Activated B cell treated with CpG ODN at 0.5 μM for 24 hours (primary cell): Measurements from ENCODE around the gene IL20. TPM values are rescaled to one million over a fixed set of nuclear protein-coding genes. Genes with fewer than 3 reads are reported as not detected.

ENCODE experiments used
- ATAC-seq: fragments of 200-7000 bp; cut with Tn5 transposase; one replicate; pipeline ENCODE4 v1.10.0; 2021; ENCODE audit warnings: low read depth, mild to moderate bottlenecking, moderate library complexity
- CTCF ChIA-PET: fragments of 350-600 bp; sonication (Branson Sonifier 250); formaldehyde crosslinking; loops from one replicate; lab custom pipeline; 2021; ENCODE audit warnings: antibody characterized with exemption; lab: Charles Lee
- POLR2A ChIA-PET: fragments of 350-600 bp; sonication (Branson Sonifier 250); formaldehyde crosslinking; loops from one replicate; lab custom pipeline; 2021; ENCODE audit warnings: antibody characterized with exemption; lab: Charles Lee
- DNase-seq: peaks from one replicate; pipeline ENCODE4 v3.0.0; 2022
- H3K27ac Mint-ChIP-seq: one replicate; pipeline ENCODE4 v1.8.0; 2020; ENCODE audit warnings: mixed read lengths
- H3K27me3 Mint-ChIP-seq: one replicate; pipeline ENCODE4 v1.8.0; 2021; ENCODE audit warnings: mixed read lengths
- H3K36me3 Mint-ChIP-seq: one replicate; pipeline ENCODE4 v1.8.0; 2021; ENCODE audit warnings: low read depth, mixed read lengths
- H3K4me1 Mint-ChIP-seq: one replicate; pipeline ENCODE4 v1.8.0; 2021; ENCODE audit warnings: mixed read lengths
- H3K4me3 Mint-ChIP-seq: one replicate; pipeline ENCODE4 v1.8.0; 2020; ENCODE audit warnings: mild to moderate bottlenecking, mixed read lengths
- H3K9me3 Mint-ChIP-seq: one replicate; pipeline ENCODE4 v1.8.0; 2020; ENCODE audit warnings: mixed read lengths
- intact Hi-C: fragments of 100-400 bp; cut with micrococcal nuclease; formaldehyde crosslinking; loops from one replicate; pipeline ENCODE4 v1.15.1; 2024
- total RNA-seq: library from RNA; stranded (reverse); gene quantifications from 2 replicates; pipeline ENCODE4 v1.2.3, GENCODE V29; 2022
- TF ChIP-seq, protein P1 (sequence below): fragments of 200-600 bp; IDR thresholded peaks from one replicate; pipeline ENCODE4 v1.8.0; 2022; ENCODE audit warnings: antibody characterized with exemption, mild to moderate bottlenecking

The IL20 gene
- total RNA-seq, 1 donor from 2014 or later, result not detected

- ATAC-seq (no peak), DNase-seq (no peak)
- POLR2A ChIA-PET, result interaction anchor here (0.8 to 12.0 kb wide), 4 partner anchors 8 to 15 kb away, joined by 3 to 267 read pairs (median 6); no protein-coding TSS in a partner anchor
- Mint-ChIP-seq H3K4me3 (no peak overlapping the region), H3K27ac (no peak overlapping the region), H3K27me3 (no peaks in the 10 kb centered on the region), H3K4me1 (peaks cover 97% of the 10 kb centered on the region), H3K9me3 (no peaks in the 10 kb centered on the region), H3K36me3 (peaks cover 87% of the 10 kb centered on the region)
- CTCF ChIA-PET, result interaction anchor here (0.6 to 9.7 kb wide), 7 partner anchors 10 to 252 kb away, joined by 3 to 383 read pairs (median 5); no protein-coding TSS in a partner anchor
- intact Hi-C loops, result no loop called here
- TF ChIP-seq, protein P1, sequence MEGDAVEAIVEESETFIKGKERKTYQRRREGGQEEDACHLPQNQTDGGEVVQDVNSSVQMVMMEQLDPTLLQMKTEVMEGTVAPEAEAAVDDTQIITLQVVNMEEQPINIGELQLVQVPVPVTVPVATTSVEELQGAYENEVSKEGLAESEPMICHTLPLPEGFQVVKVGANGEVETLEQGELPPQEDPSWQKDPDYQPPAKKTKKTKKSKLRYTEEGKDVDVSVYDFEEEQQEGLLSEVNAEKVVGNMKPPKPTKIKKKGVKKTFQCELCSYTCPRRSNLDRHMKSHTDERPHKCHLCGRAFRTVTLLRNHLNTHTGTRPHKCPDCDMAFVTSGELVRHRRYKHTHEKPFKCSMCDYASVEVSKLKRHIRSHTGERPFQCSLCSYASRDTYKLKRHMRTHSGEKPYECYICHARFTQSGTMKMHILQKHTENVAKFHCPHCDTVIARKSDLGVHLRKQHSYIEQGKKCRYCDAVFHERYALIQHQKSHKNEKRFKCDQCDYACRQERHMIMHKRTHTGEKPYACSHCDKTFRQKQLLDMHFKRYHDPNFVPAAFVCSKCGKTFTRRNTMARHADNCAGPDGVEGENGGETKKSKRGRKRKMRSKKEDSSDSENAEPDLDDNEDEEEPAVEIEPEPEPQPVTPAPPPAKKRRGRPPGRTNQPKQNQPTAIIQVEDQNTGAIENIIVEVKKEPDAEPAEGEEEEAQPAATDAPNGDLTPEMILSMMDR, result no peak
Measured at GRCh38 chr1:206915030-206915735, 49.8 kb downstream of the IL20 start.

DNA sequence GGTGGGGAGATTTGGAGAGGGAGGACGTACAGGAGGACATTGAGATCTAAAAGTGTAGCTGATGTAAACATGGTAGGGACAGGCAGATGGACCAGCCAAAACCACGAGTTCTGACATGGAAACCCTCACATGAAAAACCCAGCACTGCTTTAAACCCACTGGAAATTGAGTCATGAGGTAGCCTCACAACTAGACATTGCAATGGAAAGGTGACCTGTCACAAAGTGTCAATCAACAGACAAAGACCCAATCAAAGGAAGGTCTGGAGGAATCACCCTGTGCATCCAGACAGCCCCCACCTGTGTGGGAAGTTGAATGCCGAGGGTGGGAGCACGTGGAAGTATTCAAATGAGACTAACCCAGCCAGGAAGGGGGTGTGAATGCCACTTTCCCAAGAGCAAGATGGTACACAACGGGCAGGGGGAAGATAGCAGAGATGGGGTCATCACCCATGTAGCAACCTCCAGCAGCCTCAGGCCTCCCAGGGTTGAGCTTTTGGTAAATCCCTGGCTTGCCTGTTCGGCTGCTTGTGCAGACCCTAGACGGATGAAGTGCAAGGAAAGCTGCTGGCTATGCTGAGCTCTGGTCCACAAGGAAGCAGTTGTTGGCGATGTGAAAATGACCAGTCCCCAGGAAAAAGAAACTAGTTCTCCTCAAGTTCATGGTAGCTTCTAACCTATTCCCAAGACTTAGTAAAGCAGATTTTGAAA, 50.7 kb downstream of the IL20 start:
- no peak overlapping the region for H3K27ac Mint-ChIP-seq
- ChIA-PET POLR2A (interaction anchor here (0.5 to 12.0 kb wide), 5 partner anchors 9 to 1630 kb away, joined by 4 to 267 read pairs (median 4); no protein-coding TSS in a partner anchor), CTCF (interaction anchor here (0.6 to 9.7 kb wide), 10 partner anchors 11 to 284 kb away, joined by 3 to 383 read pairs (median 4); no protein-coding TSS in a partner anchor)
- H3K27me3 Mint-ChIP-seq, result no peaks in the 10 kb centered on the region
- H3K4me1 Mint-ChIP-seq, result peaks cover 87% of the 10 kb centered on the region
- H3K9me3 Mint-ChIP-seq, result no peaks in the 10 kb centered on the region
- no peak overlapping the region for H3K4me3 Mint-ChIP-seq
- ATAC-seq (no peak), DNase-seq (no peak)
- H3K36me3 Mint-ChIP-seq, result peaks cover 87% of the 10 kb centered on the region
- TF ChIP-seq, protein P1, result no peak
- intact Hi-C loops, result no loop called here

GRCh38 chr1:206918076-206918475, 52.7 kb downstream of the IL20 start:
- no peak for ATAC-seq
- no peak for DNase-seq
- ChIA-PET CTCF (interaction anchor here (0.7 to 9.7 kb wide), 5 partner anchors 9 to 183 kb away, joined by 3 to 383 read pairs (median 4); no protein-coding TSS in a partner anchor), POLR2A (interaction anchor here (1.0 to 12.0 kb wide), 5 partner anchors 9 to 494 kb away, joined by 3 to 267 read pairs (median 8); no protein-coding TSS in a partner anchor)
- Mint-ChIP-seq H3K4me3 (no peak overlapping the region), H3K27me3 (no peaks in the 10 kb centered on the region), H3K36me3 (peaks cover 72% of the 10 kb centered on the region), H3K27ac (no peak overlapping the region), H3K4me1 (peaks cover 68% of the 10 kb centered on the region), H3K9me3 (no peaks in the 10 kb centered on the region)
- TF ChIP-seq, protein P1, result no peak
- intact Hi-C loops, result no loop called here

Other genes with a start within 250 kb of the IL20 start
- gene DYRK3, start 230.1 kb upstream of the IL20 start, total RNA-seq, result 0.33 and 0.37 TPM in 2 replicates
- gene MAPKAPK2, start 180.7 kb upstream of the IL20 start, total RNA-seq, result 71.2 and 72.1 TPM in 2 replicates
- gene IL19, start 94.8 kb upstream of the IL20 start, total RNA-seq, result not detected in 2 replicates
- 2.8 and 3.4 TPM in 2 replicates for gene IL10, start 93.1 kb upstream of the IL20 start, total RNA-seq
- not detected in 2 replicates for gene IL24, start 31.8 kb downstream of the IL20 start, total RNA-seq
- gene FCMR, start 56.3 kb downstream of the IL20 start, total RNA-seq, result 134 and 146 TPM in 2 replicates
- gene PIGR, start 80.8 kb downstream of the IL20 start, total RNA-seq, result 0.49 and 1.00 TPM in 2 replicates
- gene FCAMR, start 104.8 kb downstream of the IL20 start, total RNA-seq, result not detected in 2 replicates
- 0.09 TPM in 1 of 2 replicates, not detected in the other for gene C1orf116, start 167.1 kb downstream of the IL20 start, total RNA-seq
- 9.1 and 10.8 TPM in 2 replicates for gene YOD1, start 185.6 kb downstream of the IL20 start, total RNA-seq
- 7.6 and 10.1 TPM in 2 replicates for gene PFKFB2, start 187.7 kb downstream of the IL20 start, total RNA-seq
- gene C4BPB, start 223.2 kb downstream of the IL20 start, total RNA-seq, result 0.17 and 0.47 TPM in 2 replicates
- gene C4BPA, start 238.6 kb downstream of the IL20 start, total RNA-seq, result not detected in 2 replicates